H1 (cell line): ENCODE results near the gene ARHGEF4. TPM values are rescaled to one million over a fixed set of nuclear protein-coding genes. Genes with fewer than 3 reads are reported as not detected.

Source experiments
- CTCF ChIA-PET: fragments of 300-600 bp; sonication (Branson Sonifier 250); formaldehyde crosslinking; loops from one replicate; lab custom pipeline; 2021; ENCODE audit not compliant: partially characterized antibody; lab: Charles Lee
- POLR2A ChIA-PET: fragments of 300-600 bp; sonication (Branson Sonifier 250); formaldehyde crosslinking; loops from one replicate; lab custom pipeline; 2021; ENCODE audit warnings: inconsistent platforms; ENCODE audit not compliant: partially characterized antibody; lab: Charles Lee
- DNase-seq, 2 experiments: peaks; one replicate each; pipeline versions ENCODE4 v3.0.0 to v3.0.0-alpha.2; 2010 to 2022; ENCODE audit warnings: low spot score in 2 of 2, low read depth in 1 of 2, mixed read lengths in 1 of 2
- FAIRE-seq: peaks from 2 replicates; lab custom pipeline; 2011; peaks lifted over from hg19 to GRCh38; lab: Jason Lieb, UNC
- H2AFZ ChIP-seq: 2 replicates; pipeline ENCODE4 v1.8.1; 2012; ENCODE audit warnings: low read length, inconsistent platforms
- H2AK5ac ChIP-seq: 2 replicates; pipeline ENCODE4 v1.6.1; 2013; ENCODE audit warnings: low read depth, low read length
- H2BK120ac ChIP-seq: replicated peaks from 2 replicates; pipeline ENCODE3; 2013; ENCODE audit warnings: low read depth, low read length, inconsistent platforms
- H2BK12ac ChIP-seq: 2 replicates; pipeline ENCODE4 v1.6.1; 2013; ENCODE audit warnings: low read depth, low read length
- H2BK15ac ChIP-seq: 2 replicates; pipeline ENCODE4 v1.6.1; 2013; ENCODE audit warnings: low read length
- H2BK20ac ChIP-seq: 2 replicates; pipeline ENCODE4 v1.6.1; 2013; ENCODE audit warnings: low read length
- H2BK5ac ChIP-seq: 2 replicates; pipeline ENCODE4 v1.6.1; 2013; ENCODE audit warnings: low read depth, low read length
- H3K14ac ChIP-seq: 2 replicates; pipeline ENCODE4 v1.6.1; 2013; ENCODE audit warnings: inconsistent platforms; ENCODE audit not compliant: insufficient read length
- H3K18ac ChIP-seq: 2 replicates; pipeline ENCODE4 v1.6.1; 2013; ENCODE audit warnings: low read length; ENCODE audit errors: extremely low read depth
- H3K23ac ChIP-seq: 2 replicates; pipeline ENCODE4 v1.6.1; 2013; ENCODE audit warnings: inconsistent platforms; ENCODE audit not compliant: insufficient read length
- H3K23me2 ChIP-seq: 2 replicates; pipeline ENCODE4 v1.6.1; 2013; ENCODE audit warnings: low read depth, low read length
- H3K27ac ChIP-seq: 2 replicates; pipeline ENCODE4 v1.6.1; 2011; ENCODE audit warnings: low read depth, low read length, inconsistent platforms
- H3K27me3 ChIP-seq, 4 experiments: replicated peaks in 1 of 4; 1 replicate in 1 of 4; 2 replicates in 3 of 4; pipeline versions ENCODE4 v1.6.1 to v1.8.1; 2011 to 2013; ENCODE audit warnings: low read length in 3 of 4, mild to moderate bottlenecking in 3 of 4, inconsistent platforms in 2 of 4, mixed read lengths in 2 of 4, moderate library complexity in 1 of 4; ENCODE audit not compliant: control insufficient read depth in 3 of 4, insufficient read depth in 3 of 4; ENCODE audit errors: extremely low read depth in 1 of 4
- H3K36me3 ChIP-seq, 4 experiments: 2 replicates each; pipeline versions ENCODE4 v1.6.1 to v1.8.1; 2011 to 2013; ENCODE audit warnings: mild to moderate bottlenecking in 4 of 4, low read length in 3 of 4, moderate library complexity in 2 of 4, control low read depth in 1 of 4, inconsistent platforms in 1 of 4; ENCODE audit not compliant: insufficient read depth in 4 of 4, control insufficient read depth in 2 of 4
- H3K4ac ChIP-seq: replicated peaks from 2 replicates; pipeline ENCODE3; 2013; ENCODE audit warnings: low read length, low read depth, mixed read lengths, inconsistent platforms; ENCODE audit not compliant: insufficient read length
- H3K4me1 ChIP-seq, 4 experiments: replicated peaks in 1 of 4; 1 replicate in 1 of 4; 2 replicates in 3 of 4; pipeline versions ENCODE4 v1.6.1 to v1.8.1; 2011 to 2013; ENCODE audit warnings: low read length in 3 of 4, inconsistent platforms in 2 of 4, mixed read lengths in 1 of 4; ENCODE audit not compliant: insufficient read depth in 4 of 4, control insufficient read depth in 3 of 4
- H3K4me2 ChIP-seq, 2 experiments: 2 replicates each; pipeline versions ENCODE4 v1.6.1 to v1.8.1; 2011 to 2013; ENCODE audit warnings: low read depth in 2 of 2, low read length in 2 of 2, control low read depth in 1 of 2, inconsistent platforms in 1 of 2, mild to moderate bottlenecking in 1 of 2; ENCODE audit not compliant: insufficient read depth in 1 of 2
- H3K4me3 ChIP-seq, 4 experiments: fragments of 200-600, 300-600 bp in 1 of 4; sonication (generic), shearing (Covaris generic), sonication (Bioruptor Twin) in 1 of 4; 2 replicates each; pipeline versions ENCODE4 v1.5.1 to v1.8.1; 2011 to 2016; ENCODE audit warnings: low read length in 4 of 4, low read depth in 3 of 4, control low read depth in 2 of 4, inconsistent platforms in 2 of 4, mild to moderate bottlenecking in 2 of 4, mixed read lengths in 1 of 4, moderate library complexity in 1 of 4; ENCODE audit not compliant: insufficient read depth in 2 of 4; ENCODE audit errors: extremely low read depth in 1 of 4
- H3K56ac ChIP-seq: replicated peaks from 2 replicates; pipeline ENCODE3; 2013; ENCODE audit warnings: low read depth, mild to moderate bottlenecking, mixed read lengths, low read length, inconsistent platforms; ENCODE audit not compliant: insufficient read length
- H3K79me1 ChIP-seq: 2 replicates; pipeline ENCODE4 v1.6.1; 2013; ENCODE audit warnings: low read depth, low read length, control low read depth
- H3K79me2 ChIP-seq, 2 experiments: 2 replicates each; pipeline versions ENCODE4 v1.6.1 to v1.8.1; 2012 to 2013; ENCODE audit warnings: low read length in 2 of 2, mild to moderate bottlenecking in 2 of 2, inconsistent platforms in 1 of 2; ENCODE audit not compliant: insufficient read depth in 2 of 2, control insufficient read depth in 1 of 2
- H3K9ac ChIP-seq, 4 experiments: replicated peaks in 1 of 4; 1 replicate in 1 of 4; 2 replicates in 3 of 4; pipeline versions ENCODE4 v1.6.1 to v1.8.1; 2011 to 2013; ENCODE audit warnings: low read depth in 3 of 4, low read length in 3 of 4, control low read depth in 2 of 4, mild to moderate bottlenecking in 2 of 4, moderate library complexity in 2 of 4, inconsistent platforms in 1 of 4; ENCODE audit errors: extremely low read depth in 1 of 4
- H3K9me3 ChIP-seq, 2 experiments: 2 replicates each; pipeline versions ENCODE4 v1.6.1 to v1.8.1; 2012 to 2013; ENCODE audit warnings: mild to moderate bottlenecking in 2 of 2, moderate library complexity in 2 of 2, control low read depth in 1 of 2, inconsistent platforms in 1 of 2, low read depth in 1 of 2, low read length in 1 of 2, mixed read lengths in 1 of 2; ENCODE audit not compliant: insufficient read depth in 2 of 2
- H4K20me1 ChIP-seq, 2 experiments: replicated peaks in 1 of 2; 2 replicates each; pipeline versions ENCODE3 to v1.8.1; 2011 to 2013; ENCODE audit warnings: inconsistent platforms in 2 of 2, low read length in 2 of 2, mild to moderate bottlenecking in 1 of 2; ENCODE audit not compliant: insufficient read depth in 2 of 2, control insufficient read depth in 1 of 2
- H4K5ac ChIP-seq: 2 replicates; pipeline ENCODE4 v1.6.1; 2013; ENCODE audit warnings: low read length, low read depth, mixed read lengths, inconsistent platforms; ENCODE audit not compliant: insufficient read length
- H4K8ac ChIP-seq: 2 replicates; pipeline ENCODE4 v1.8.0; 2013; ENCODE audit warnings: mild to moderate bottlenecking, moderate library complexity, low read length, inconsistent platforms; ENCODE audit not compliant: insufficient read depth; ENCODE audit errors: extremely low read depth
- H4K91ac ChIP-seq: replicated peaks from 2 replicates; pipeline ENCODE3; 2013; ENCODE audit warnings: low read length, mixed read lengths, inconsistent platforms; ENCODE audit not compliant: insufficient read length
- HDAC2 ChIP-seq, 2 experiments: fragments of 300-600 bp in 1 of 2; sonication (generic) in 1 of 2; IDR thresholded peaks; 2 replicates each; pipeline ENCODE4 v1.6.1; 2011 to 2012; ENCODE audit warnings: low read depth in 2 of 2, low read length in 2 of 2, mild to moderate bottlenecking in 2 of 2, moderate library complexity in 2 of 2, borderline replicate concordance in 1 of 2, inconsistent platforms in 1 of 2
- SP4 ChIP-seq: IDR thresholded peaks from 2 replicates; pipeline ENCODE4 v1.6.1; 2012; ENCODE audit warnings: low read length, inconsistent platforms
- whole genome bisulfite sequencing, 2 experiments: shearing (Covaris generic) in 1 of 2; methylation state at CpG; one replicate each; pipeline versions ENCODE4 v1.1.6 to v1.1.7; 2013 to 2015; ENCODE audit warnings: low lambda C conversion rate in 2 of 2, mixed read lengths in 2 of 2, inconsistent platforms in 1 of 2, low coverage in 1 of 2, missing lambda C conversion rate in 1 of 2; ENCODE audit not compliant: insufficient replicate concordance in 2 of 2, insufficient coverage in 1 of 2, insufficient read length in 1 of 2; ENCODE audit errors: extremely low coverage in 1 of 2, missing lambda C conversion rate in 1 of 2; 5-methylcytosine and 5-hydroxymethylcytosine counted together
- polyA plus RNA-seq, 7 experiments: library from polyadenylated mRNA; depleted of rRNA in 3 of 7; stranded (reverse) in 5 of 7; unstranded in 2 of 7; fragments of >200 nt in 5 of 7; fragments of 200-250 nt in 2 of 7; gene quantifications; 1 replicate in 5 of 7; 2 replicates in 1 of 7; 4 replicates in 1 of 7; pipeline versions ENCODE4 v1.2.1 to v1.2.3, GENCODE V29; 2011 to 2013; ENCODE audit warnings: missing spikeins in 2 of 7, mixed read lengths in 2 of 7
- total RNA-seq: library from RNA; stranded (reverse); fragmentation: NEBNext Ultra II Directional; extraction: Animal tissue kit (Norgen Biotek cat#: 25700); gene quantifications from 2 replicates; pipeline ENCODE4 v1.2.1, GENCODE V29; 2021

ARHGEF4 gene
- total and polyA plus RNA-seq, 2 of the 8 experiments (the other 6 are each of a cell fraction or from before 2014, with no cell fraction given): 10.6 to 14.6 TPM

GRCh38 chr2:130915149-130915548, 78.4 kb downstream of the ARHGEF4 start:
- Histone ChIP-seq H4K20me1 (no peaks in the 10 kb centered on the region), H4K5ac (no peak overlapping the region), H2BK12ac (no peak overlapping the region), H3K4me3 (no peak overlapping the region), H3K18ac (no peak overlapping the region), H3K23me2 (no peaks in the 10 kb centered on the region), H3K14ac (no peak overlapping the region), H2BK5ac (no peak overlapping the region), H3K79me1 (no peaks in the 10 kb centered on the region), H3K79me2 (no peaks in the 10 kb centered on the region), H2BK15ac (no peak overlapping the region; the same call in 1 of the 2 replicates), H3K9ac (no peak overlapping the region), H4K8ac (no peak overlapping the region; the same call in 1 of the 2 replicates), H3K4me1 (peaks cover 0 to 11% (median 2%) of the 10 kb centered on the region in 4 experiments; a peak in 5 of 7 replicates), H3K36me3 (no peaks in the 10 kb centered on the region), H2AFZ (no peak overlapping the region), H2BK120ac (no peak overlapping the region), H3K4ac (no peak overlapping the region), H2AK5ac (no peak overlapping the region), H4K91ac (no peak overlapping the region), H2BK20ac (no peak overlapping the region), H3K4me2 (no peak overlapping the region), H3K56ac (no peak overlapping the region), H3K27me3 (peaks cover 0 to 8% (median 0%) of the 10 kb centered on the region in 4 experiments; a peak in 2 of 7 replicates), H3K23ac (no peak overlapping the region), H3K27ac (no peak overlapping the region), H3K9me3 (no peaks in the 10 kb centered on the region)
- WGBS, 2 experiments: 87% methylated on average over 4 of the region's 5 CpGs; no CpG with 5 or more reads in 1 of the 2 experiments
- no peak for DNase-seq
- ChIA-PET CTCF (interaction anchor here (0.7 to 1.7 kb wide), 7 partner anchors 24 to 120 kb away, joined by 3 to 4 read pairs (median 3); no protein-coding TSS in a partner anchor), POLR2A (no interaction called here)
- FAIRE-seq: no peak
- no peak for TF ChIP-seq HDAC2 (IDR thresholded peaks at IDR 0.05; ENCODE audit: borderline replicate concordance in 1 of 2, low read depth in 2 of 2, low read length in 2 of 2)
- TF ChIP-seq SP4: no peak
